Left lung (tissue), 10 donors: Measurements from ENCODE around the gene CAMK2D. TPM values are rescaled to one million over a fixed set of nuclear protein-coding genes. Genes with fewer than 3 reads are reported as not detected.

Source experiments
- ATAC-seq: fragments of 200-7000 bp; cut with Tn5 transposase; one replicate; pipeline ENCODE4 v1.9.1; 2020; ENCODE audit warnings: moderate library complexity
- DNase-seq, 4 donors: peaks; one replicate each; pipeline ENCODE4 v3.0.0-alpha.2; 2013 to 2020
- H3K27ac ChIP-seq, 2 donors: fragments of 200-600 bp; sonication (generic) in 1 of 2; one replicate each; pipeline versions ENCODE4 v1.5.0 to v1.8.0; 2020 to 2021
- H3K27me3 ChIP-seq, 2 donors: fragments of 200-600 bp; sonication (generic) in 1 of 2; one replicate each; pipeline versions ENCODE4 v1.5.0 to v1.8.0; 2020 to 2021
- H3K36me3 ChIP-seq, 2 donors: fragments of 200-600 bp; sonication (generic) in 1 of 2; one replicate each; pipeline versions ENCODE4 v1.5.0 to v1.8.0; 2020 to 2021
- H3K4me1 ChIP-seq, 2 donors: fragments of 200-600 bp; one replicate each; pipeline ENCODE4 v1.8.0; 2021
- H3K4me3 ChIP-seq, 2 donors: fragments of 200-600 bp; sonication (generic) in 1 of 2; one replicate each; pipeline versions ENCODE4 v1.5.0 to v1.8.0; 2020 to 2021; ENCODE audit warnings: mild to moderate bottlenecking in 1 of 2
- H3K9me3 ChIP-seq, 2 donors: fragments of 200-600 bp; sonication (generic) in 1 of 2; one replicate each; pipeline versions ENCODE4 v1.5.0 to v1.8.0; 2020 to 2021
- CTCF ChIP-seq, 2 donors: fragments of 200-600 bp; sonication (generic) in 1 of 2; IDR thresholded peaks; one replicate each; pipeline versions ENCODE4 v1.5.0 to v1.8.0; 2021; ENCODE audit warnings: antibody characterized with exemption in 2 of 2
- intact Hi-C, 2 donors: fragments of 100-400 bp; cut with DNase I; formaldehyde crosslinking; loops; one replicate each; pipeline versions ENCODE4 v1.11.2 to v1.14.2; 2022
- polyA plus RNA-seq, 6 donors: library from polyadenylated mRNA; unstranded; fragments of 120-200 nt; gene quantifications; one replicate each; pipeline ENCODE4 v1.2.1, GENCODE V29; 2013; ENCODE audit not compliant: insufficient read length in 6 of 6
- total RNA-seq, 2 donors: library from RNA; stranded (reverse); fragmentation: NEBNext Ultra II Directional; extraction: Animal tissue kit (Norgen Biotek cat#: 25700); gene quantifications; one replicate each; pipeline ENCODE4 v1.2.1, GENCODE V29; 2021
- donor health status: DM: no; HTN: yes; CAD: no.
- donor health status: DM: no; HTN: no; CAD: no.

Gene CAMK2D
- total and polyA plus RNA-seq, 8 donors, result 50.3 to 93.2 (median 68.4) TPM

- Histone ChIP-seq H3K27ac (no peak overlapping the region), H3K9me3 (no peaks in the 10 kb centered on the region), H3K27me3 (no peaks in the 10 kb centered on the region), H3K36me3 (no peaks in the 10 kb centered on the region), H3K4me3 (no peak overlapping the region), H3K4me1 (no peaks in the 10 kb centered on the region)
- DNase-seq (no peak), ATAC-seq (peak; percentile 29)
- no peak for TF ChIP-seq CTCF (IDR thresholded peaks at IDR 0.05)
- intact Hi-C loops, result no loop called here
Measured at GRCh38 chr4:113539408-113539807, 222.1 kb downstream of the CAMK2D start.

- H3K9me3 ChIP-seq, result no peaks in the 10 kb centered on the region
- ATAC-seq (no peak), DNase-seq (peak in 2 of 4 donors; percentile 70 to 78)
- H3K27ac ChIP-seq, result no peak overlapping the region
- no peaks in the 10 kb centered on the region for H3K36me3 ChIP-seq
- no peak overlapping the region for H3K4me3 ChIP-seq
- TF ChIP-seq CTCF (IDR thresholded peaks at IDR 0.05), result no peak
- no peaks in the 10 kb centered on the region for H3K4me1 ChIP-seq
- H3K27me3 ChIP-seq, result no peaks in the 10 kb centered on the region
- intact Hi-C loops, result no loop called here
Measured at GRCh38 chr4:113537628-113538027, 223.9 kb downstream of the CAMK2D start.

- H3K27me3 ChIP-seq, result no peaks in the 10 kb centered on the region
- intact Hi-C loops, result no loop called here
- DNase-seq (no peak), ATAC-seq (no peak)
- H3K9me3 ChIP-seq, result no peaks in the 10 kb centered on the region
- no peak for TF ChIP-seq CTCF (IDR thresholded peaks at IDR 0.05)
- H3K4me3 ChIP-seq, result no peak overlapping the region
- no peaks in the 10 kb centered on the region for H3K36me3 ChIP-seq
- no peaks in the 10 kb centered on the region for H3K4me1 ChIP-seq
- no peak overlapping the region for H3K27ac ChIP-seq
Measured at GRCh38 chr4:113537203-113537602, 224.3 kb downstream of the CAMK2D start.

- DNase-seq (no peak), ATAC-seq (no peak)
- no peaks in the 10 kb centered on the region for H3K9me3 ChIP-seq
- H3K36me3 ChIP-seq, result peaks cover 0 to 16% of the 10 kb centered on the region in 2 donors
- TF ChIP-seq CTCF (IDR thresholded peaks at IDR 0.05), result no peak
- H3K4me1 ChIP-seq, result no peaks in the 10 kb centered on the region
- no peak overlapping the region for H3K27ac ChIP-seq
- H3K27me3 ChIP-seq, result no peaks in the 10 kb centered on the region
- intact Hi-C loops, result no loop called here
- no peak overlapping the region for H3K4me3 ChIP-seq
Measured at GRCh38 chr4:113534711-113535110, 226.8 kb downstream of the CAMK2D start.

GRCh38 chr4:113531572-113531971 is 230.0 kb downstream of the CAMK2D start:
- Histone ChIP-seq H3K27ac (no peak overlapping the region), H3K36me3 (peaks cover 0 to 22% of the 10 kb centered on the region in 2 donors), H3K4me1 (no peaks in the 10 kb centered on the region), H3K9me3 (no peaks in the 10 kb centered on the region), H3K4me3 (no peak overlapping the region), H3K27me3 (no peaks in the 10 kb centered on the region)
- TF ChIP-seq CTCF (IDR thresholded peaks at IDR 0.05), result no peak
- DNase-seq (no peak), ATAC-seq (no peak)
- intact Hi-C loops, result no loop called here
